ENCODE data around the gene CITED4. TPM values are rescaled to one million over a fixed set of nuclear protein-coding genes. Genes with fewer than 3 reads are reported as not detected.

Gene CITED4
- total and polyA plus RNA-seq, 9 of the 15 experiments (the other 6 are each of a cell fraction or from before 2014, with no cell fraction given): 0.11 to 1.2 (median 0.17) TPM; not detected in 2

DNA sequence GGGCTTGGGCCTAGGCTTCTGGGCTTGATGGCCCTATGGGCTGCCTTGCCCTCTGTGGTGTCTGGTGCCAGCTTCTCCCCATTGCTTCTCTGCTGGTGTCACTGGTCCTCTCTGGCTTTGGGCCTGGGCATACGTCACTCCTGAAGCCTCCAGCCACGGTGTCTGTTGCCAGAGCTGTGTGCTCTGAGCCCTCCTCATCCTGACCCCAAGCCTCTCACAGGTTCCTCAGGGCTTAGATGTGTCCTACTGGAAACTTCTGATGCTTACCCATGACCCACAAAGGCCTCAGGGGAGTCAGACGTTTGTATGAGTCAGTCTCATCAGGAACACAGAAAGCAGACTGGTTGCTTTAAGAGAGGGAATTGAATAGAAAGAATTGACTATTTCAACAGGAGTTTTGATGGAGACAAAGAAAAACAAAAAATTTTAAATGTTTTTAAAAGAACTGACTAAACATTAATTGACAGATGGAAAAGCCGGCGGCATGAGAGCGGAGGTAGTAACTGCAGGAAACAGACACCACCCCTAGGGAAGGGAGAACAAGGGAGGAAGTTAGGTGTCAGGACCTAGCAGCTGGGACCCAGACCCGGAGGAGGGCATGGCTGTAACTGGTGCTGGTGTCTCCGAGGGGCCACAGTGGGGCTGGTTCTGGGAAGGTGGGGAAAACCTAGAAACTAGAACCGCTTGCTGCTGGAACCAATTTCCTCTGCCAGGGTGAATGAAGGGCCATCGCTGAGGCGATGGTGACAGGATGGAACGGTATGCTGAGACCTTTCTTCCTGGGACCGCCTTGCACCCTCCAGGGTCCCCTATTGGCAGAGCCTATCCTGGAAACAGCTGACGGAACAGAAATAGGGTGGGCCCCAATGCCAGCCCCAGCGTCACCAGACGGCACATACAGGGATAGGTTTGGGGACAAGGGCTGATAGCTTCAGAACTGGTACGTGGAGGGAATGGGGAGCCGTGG lies 40.0 kb upstream of the CITED4 start:
- in situ Hi-C loops (cut with MboI) (no loop called here), intact Hi-C loops (cut with micrococcal nuclease) (no loop called here)
- Histone ChIP-seq H3K79me2 (ENCODE audit: control insufficient read depth, insufficient read depth, low read length) (no peaks in the 10 kb centered on the region), H3K9me1 (ENCODE audit: control insufficient read depth, insufficient read depth, low read length) (no peaks in the 10 kb centered on the region), H2AFZ (ENCODE audit: low read depth, low read length) (peak overlapping the region; percentile 78), H3K27me3 (ENCODE audit: control insufficient read depth in 2 of 2, insufficient read depth in 2 of 2, low read length in 2 of 2) (no peaks in the 10 kb centered on the region), H4K20me1 (replicated peaks; ENCODE audit: control insufficient read depth, insufficient read depth, low read length) (no peaks in the 10 kb centered on the region), H3K9ac (ENCODE audit: insufficient read depth in 1 of 2, low read depth in 2 of 2, low read length in 2 of 2) (peak overlapping the region in 1 of 2 experiments; percentile 58; a peak in 2 of 4 replicates), H3K9me3 (replicated peaks; ENCODE audit: control insufficient read depth, insufficient read depth, low read depth, low read length) (no peaks in the 10 kb centered on the region), H3K27ac (ENCODE audit: extremely low read depth, low read depth, low read length) (no peak overlapping the region), H3K4me1 (replicated peaks in 1 of 2; ENCODE audit: control insufficient read depth in 2 of 2, insufficient read depth in 2 of 2, low read length in 2 of 2) (no peaks in the 10 kb centered on the region; a peak in 1 of 5 replicates), H3K36me3 (ENCODE audit: control insufficient read depth, insufficient read depth, low read length) (no peaks in the 10 kb centered on the region), H3K4me3 (no peak overlapping the region), H3K4me2 (ENCODE audit: insufficient read depth, low read length) (no peak overlapping the region)
- TF ChIP-seq HNRNPLL (IDR thresholded peaks at IDR 0.05; ENCODE audit: low read depth, low read length, poor library complexity, severe bottlenecking) (no peak), SPI1 (IDR thresholded peaks at IDR 0.05; ENCODE audit: borderline replicate concordance, low read depth, low read length) (0 out of 2 replicates have a peak, but pooled peaks have one; percentile 10)
- WGBS (ENCODE audit: insufficient coverage, low coverage, missing lambda C conversion rate): 61% methylated on average over 18 of the region's 18 CpGs
- FAIRE-seq: no peak
- ChIA-PET CTCF (ENCODE audit: low intra/inter-chr PET ratio) (no interaction called here), POLR2A (interaction anchor here (0.6 kb wide), 1 partner anchor 10 kb away, joined by 4 read pairs; no protein-coding TSS in a partner anchor)
- ATAC-seq: peak; percentile 35
- no peak for DNase-seq (ENCODE audit: extremely low read depth in 1 of 4, low spot score in 3 of 4)
- BruUV-seq (replicated peaks): no TSS peak

Measured in K562 (cell line).